Stomach (tissue), 9 donors: ENCODE results near the gene MAMDC2. TPM values are rescaled to one million over a fixed set of nuclear protein-coding genes. Genes with fewer than 3 reads are reported as not detected.
A peak's percentile ranks its signal among the peaks of the same experiment; 100 is the strongest.
"Not testable (repeated sequence)": the region's sequence is repeated elsewhere in the genome, so short reads cannot be mapped to it uniquely, and the experiment has no call there.

Experiments
- DNase-seq, 2 donors: peaks; one replicate each; pipeline versions ENCODE4 v3.0.0 to v3.0.0-alpha.2; 2013 to 2019
- H3K27ac ChIP-seq, 5 donors: fragments of 200-600 bp in 4 of 5; sonication (generic) in 4 of 5; one replicate each; pipeline ENCODE4 v1.5.1; 2013 to 2019; ENCODE audit warnings: mild to moderate bottlenecking in 1 of 5, moderate library complexity in 1 of 5
- H3K27me3 ChIP-seq, 3 donors: fragments of 200-600 bp; sonication (generic); one replicate each; pipeline ENCODE4 v1.5.1; 2017 to 2019; ENCODE audit warnings: mixed run types in 1 of 3
- H3K36me3 ChIP-seq, 4 donors: fragments of 200-600 bp; sonication (generic); 1 replicate in 3 of 4; 2 replicates in 1 of 4; pipeline ENCODE4 v1.5.1; 2016 to 2019
- H3K4me1 ChIP-seq, 4 donors: fragments of 200-600 bp; sonication (generic); one replicate each; pipeline ENCODE4 v1.5.1; 2016 to 2019
- H3K4me3 ChIP-seq, 4 donors: fragments of 200-600 bp; sonication (generic) in 3 of 4; one replicate each; pipeline ENCODE4 v1.5.1; 2016 to 2019; ENCODE audit warnings: mild to moderate bottlenecking in 1 of 4
- H3K9me3 ChIP-seq, 4 donors: fragments of 200-600 bp; sonication (generic); one replicate each; pipeline ENCODE4 v1.5.1; 2016 to 2019
- CTCF ChIP-seq, 7 experiments: fragments of 450-650 bp in 4 of 7; fragments of 200-600 bp in 3 of 7; sonication (generic) in 3 of 7; IDR thresholded peaks; one replicate each; pipeline ENCODE4 v1.5.1; 2016 to 2019; ENCODE audit warnings: antibody characterized with exemption in 7 of 7, control low read depth in 2 of 7, mild to moderate bottlenecking in 1 of 7
- EP300 ChIP-seq: sonication (generic); formaldehyde crosslinking; IDR thresholded peaks from one replicate; pipeline ENCODE4 v1.6.1; 2017; ENCODE audit warnings: antibody characterized with exemption
- POLR2A ChIP-seq, 4 donors: fragments of 450-650 bp; IDR thresholded peaks; one replicate each; pipeline ENCODE4 v1.6.1; 2016; ENCODE audit warnings: antibody characterized with exemption in 4 of 4, control low read depth in 2 of 4, mild to moderate bottlenecking in 1 of 4, moderate library complexity in 1 of 4
- POLR2AphosphoS5 ChIP-seq, 3 donors: sonication (generic); formaldehyde crosslinking; IDR thresholded peaks; one replicate each; pipeline ENCODE4 v1.6.1; 2016; ENCODE audit warnings: antibody characterized with exemption in 3 of 3
- WGBS, 5 donors: extraction: QIAGEN DNeasy Blood & Tissue Kit in 3 of 5; methylation state at CpG; one replicate each; pipeline versions ENCODE4 v1.1.5 to v1.1.7; 2013 to 2018; 5-methylcytosine and 5-hydroxymethylcytosine counted together
- intact Hi-C: fragments of 100-400 bp; cut with DNase I; formaldehyde crosslinking; loops from one replicate; pipeline ENCODE4 v1.15.1; 2023; ENCODE audit warnings: low total_unique reads
- polyA plus RNA-seq, 3 donors: library from polyadenylated mRNA; stranded (reverse); fragments of 200-250 nt; gene quantifications; one replicate each; pipeline ENCODE4 v1.2.3, GENCODE V29; 2013
- total RNA-seq, 5 donors: library from RNA; depleted of rRNA; stranded (reverse); fragments of >200 nt; gene quantifications; one replicate each; pipeline versions ENCODE4 v1.1.0 to v1.2.3, GENCODE V29; 2014 to 2016
- donor health status: healthy with polysubstance abuse.
- donor health status: Bipolar disorder and iron deficiency.
- donor health status: healthy.

The MAMDC2 gene
- total and polyA plus RNA-seq, 8 donors, result 7.0 to 91.4 (median 22.0) TPM

- Histone ChIP-seq H3K36me3 (no peaks in the 10 kb centered on the region), H3K4me1 (peaks cover 0 to 8% (median 3%) of the 10 kb centered on the region in 4 donors), H3K4me3 (no peak overlapping the region), H3K9me3 (no peaks in the 10 kb centered on the region), H3K27me3 (no peaks in the 10 kb centered on the region), H3K27ac (no peak overlapping the region)
- TF ChIP-seq POLR2A (IDR thresholded peaks at IDR 0.05) (no peak), POLR2AphosphoS5 (IDR thresholded peaks at IDR 0.05) (no peak), CTCF (IDR thresholded peaks at IDR 0.05) (no peak), EP300 (no peak)
- DNase-seq, result no peak
- intact Hi-C loops, result no loop called here
- 76 to 88% (median 79%) methylated on average over 3 of the region's 3 CpGs for WGBS, 5 donors
Observed at GRCh38 chr9:70035691-70036090, 8.0 kb upstream of the MAMDC2 start.

GRCh38 chr9:70036641-70037040 is 7.0 kb upstream of the MAMDC2 start:
- 63 to 74% (median 74%) methylated on average over 6 of the region's 6 CpGs for WGBS, 5 donors
- Histone ChIP-seq H3K27ac (no peak overlapping the region), H3K9me3 (no peaks in the 10 kb centered on the region), H3K4me1 (peaks cover 0 to 9% (median 3%) of the 10 kb centered on the region in 4 donors), H3K27me3 (no peaks in the 10 kb centered on the region), H3K4me3 (no peak overlapping the region), H3K36me3 (no peaks in the 10 kb centered on the region)
- intact Hi-C loops, result no loop called here
- no peak for DNase-seq
- TF ChIP-seq POLR2AphosphoS5 (IDR thresholded peaks at IDR 0.05) (no peak), EP300 (no peak), CTCF (IDR thresholded peaks at IDR 0.05) (no peak), POLR2A (IDR thresholded peaks at IDR 0.05) (no peak)

GRCh38 chr9:70038171-70038621 is 5.5 kb upstream of the MAMDC2 start:
- DNase-seq, H3K36me3 ChIP-seq, H3K27me3 ChIP-seq, H3K4me3 ChIP-seq, intact Hi-C loops, H3K9me3 ChIP-seq, H3K27ac ChIP-seq: not testable (repeated sequence)
- WGBS, 5 donors, result 58 to 72% (median 65%) methylated on average over 4 of the region's 4 CpGs
- peaks cover 0 to 18% (median 9%) of the 10 kb centered on the region in 4 donors for H3K4me1 ChIP-seq

GRCh38 chr9:70040376-70040903 is 3.2 kb upstream of the MAMDC2 start:
- Histone ChIP-seq H3K4me1 (peaks cover 0 to 39% (median 23%) of the 10 kb centered on the region in 4 donors), H3K27ac (peak overlapping the region in 1 of 5 donors; percentile 44), H3K36me3 (no peaks in the 10 kb centered on the region), H3K27me3 (peaks cover 0 to 20% (median 8%) of the 10 kb centered on the region in 3 donors), H3K4me3 (no peak overlapping the region), H3K9me3 (no peaks in the 10 kb centered on the region)
- DNase-seq, result no peak
- TF ChIP-seq CTCF (IDR thresholded peaks at IDR 0.05), result no peak
- TF ChIP-seq POLR2A (IDR thresholded peaks at IDR 0.05), result no peak
- TF ChIP-seq POLR2AphosphoS5 (IDR thresholded peaks at IDR 0.05), result no peak
- no peak for TF ChIP-seq EP300
- intact Hi-C loops, result no loop called here
- 62 to 73% (median 68%) methylated on average over 3 of the region's 3 CpGs for WGBS, 5 donors

- TF ChIP-seq CTCF (IDR thresholded peaks at IDR 0.05) (no peak), POLR2AphosphoS5 (IDR thresholded peaks at IDR 0.05) (no peak), EP300 (no peak), POLR2A (IDR thresholded peaks at IDR 0.05) (no peak)
- 85 to 90% (median 87%) methylated on average over 15 of the region's 15 CpGs for WGBS, 5 donors
- Histone ChIP-seq H3K4me1 (peaks cover 0 to 59% (median 34%) of the 10 kb centered on the region in 4 donors), H3K27ac (peak overlapping the region in 4 of 5 donors; percentile 49 to 88 (median 82)), H3K9me3 (no peaks in the 10 kb centered on the region), H3K36me3 (no peaks in the 10 kb centered on the region), H3K27me3 (peaks cover 0 to 20% (median 8%) of the 10 kb centered on the region in 3 donors), H3K4me3 (peak overlapping the region; percentile 53 to 68 (median 61))
- no peak for DNase-seq
- intact Hi-C loops, result no loop called here
Observed at GRCh38 chr9:70042461-70043215, 1.0 kb upstream of the MAMDC2 start.
